OCI-LY3 (cell line): Measurements from ENCODE around the gene TBC1D1.

ENCODE experiments used
- CTCF ChIP-seq: fragments of 200-600, 300-600 bp; sonication (generic); IDR thresholded peaks from 2 replicates; pipeline ENCODE4 v1.5.1; 2014; ENCODE audit warnings: antibody characterized with exemption, low read length, low read depth
- EZH2phosphoT487 ChIP-seq: fragments of 200-600 bp; shearing (Covaris generic); IDR thresholded peaks from 2 replicates; pipeline ENCODE4 v1.6.1; 2018; ENCODE audit warnings: antibody characterized with exemption, mixed run types, low read depth

- TF ChIP-seq CTCF (no peak), EZH2phosphoT487 (no peak)
Observed at GRCh38 chr4:38177035-38177546, 286.2 kb downstream of the TBC1D1 start.
